ENCODE data around the gene LTC4S.
A peak's percentile ranks its signal among the peaks of the same experiment; 100 is the strongest.

LTC4S gene

DNA sequence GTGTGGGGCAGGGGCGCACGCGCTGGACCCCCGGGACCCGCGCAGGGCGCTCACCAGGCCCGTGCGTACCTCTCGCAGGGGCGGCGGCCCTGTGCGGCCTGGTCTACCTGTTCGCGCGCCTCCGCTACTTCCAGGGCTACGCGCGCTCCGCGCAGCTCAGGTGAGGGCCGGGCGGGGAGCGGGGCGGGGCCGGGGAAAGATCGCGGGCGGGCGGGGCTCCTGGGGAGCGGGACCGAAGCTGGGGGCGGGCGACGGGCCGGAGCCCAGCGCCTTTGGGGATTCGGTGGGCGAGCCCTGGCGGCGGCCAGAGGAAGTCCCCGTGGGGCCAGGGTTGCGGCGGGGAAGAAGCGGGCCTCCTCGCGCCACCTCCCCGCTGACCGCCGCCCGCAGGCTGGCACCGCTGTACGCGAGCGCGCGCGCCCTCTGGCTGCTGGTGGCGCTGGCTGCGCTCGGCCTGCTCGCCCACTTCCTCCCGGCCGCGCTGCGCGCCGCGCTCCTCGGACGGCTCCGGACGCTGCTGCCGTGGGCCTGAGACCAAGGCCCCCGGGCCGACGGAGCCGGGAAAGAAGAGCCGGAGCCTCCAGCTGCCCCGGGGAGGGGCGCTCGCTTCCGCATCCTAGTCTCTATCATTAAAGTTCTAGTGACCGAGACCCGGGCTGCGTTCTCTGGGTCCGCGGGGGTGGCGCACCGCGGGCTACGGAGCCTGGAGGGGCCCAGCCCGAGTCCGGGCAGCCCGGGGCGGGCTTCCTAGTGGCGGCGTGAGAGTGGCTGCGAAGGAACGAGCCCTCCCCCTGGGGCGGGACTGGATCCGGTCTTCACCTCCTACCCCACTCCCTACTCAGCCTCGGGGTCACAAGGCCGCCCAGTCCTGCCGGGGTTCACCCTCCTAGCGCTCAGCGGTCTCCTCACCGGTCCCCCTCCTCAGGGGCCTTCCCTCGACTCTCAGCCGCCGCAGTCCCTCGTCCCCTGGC, 2.4 kb downstream of the LTC4S start:
- DNase-seq (ENCODE audit: low spot score), result peak; percentile 60

DNA sequence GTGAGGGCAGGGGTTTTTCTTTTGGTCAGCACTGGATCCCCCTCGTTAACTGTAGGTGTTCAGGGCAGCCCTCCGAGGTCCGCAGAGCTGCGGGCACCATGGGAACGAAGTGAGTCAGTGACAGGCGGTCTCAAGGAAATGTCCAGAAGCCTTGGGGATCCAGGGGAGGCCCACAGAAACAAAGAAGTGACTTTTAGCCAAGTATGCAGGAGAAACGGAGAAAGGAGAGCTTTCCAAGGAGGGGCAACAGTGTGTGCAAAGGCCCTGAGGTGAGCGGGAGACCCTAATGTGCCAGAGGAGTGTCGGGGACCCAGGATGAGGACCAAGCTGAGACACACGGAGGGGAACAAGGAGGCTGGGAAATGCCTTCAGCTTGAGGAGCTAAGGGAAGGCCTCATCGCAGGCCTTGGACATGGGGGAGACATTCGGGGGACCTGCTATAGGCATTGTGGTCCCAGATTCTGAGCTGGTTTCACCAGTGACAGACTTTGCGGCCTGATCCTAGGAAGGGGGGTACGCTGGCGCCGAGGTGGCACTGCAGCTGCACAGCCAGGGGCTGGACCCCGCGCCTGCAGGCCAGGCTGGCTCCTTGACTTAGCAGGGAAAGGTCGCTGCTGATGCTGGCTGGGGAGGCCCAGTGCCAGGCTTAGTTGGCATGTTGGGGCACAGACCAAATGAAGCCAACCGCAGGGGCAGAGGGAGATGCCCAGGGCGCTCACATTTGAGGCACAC, 3.3 kb downstream of the LTC4S start:
- DNase-seq (ENCODE audit: low spot score), result no peak

DNA sequence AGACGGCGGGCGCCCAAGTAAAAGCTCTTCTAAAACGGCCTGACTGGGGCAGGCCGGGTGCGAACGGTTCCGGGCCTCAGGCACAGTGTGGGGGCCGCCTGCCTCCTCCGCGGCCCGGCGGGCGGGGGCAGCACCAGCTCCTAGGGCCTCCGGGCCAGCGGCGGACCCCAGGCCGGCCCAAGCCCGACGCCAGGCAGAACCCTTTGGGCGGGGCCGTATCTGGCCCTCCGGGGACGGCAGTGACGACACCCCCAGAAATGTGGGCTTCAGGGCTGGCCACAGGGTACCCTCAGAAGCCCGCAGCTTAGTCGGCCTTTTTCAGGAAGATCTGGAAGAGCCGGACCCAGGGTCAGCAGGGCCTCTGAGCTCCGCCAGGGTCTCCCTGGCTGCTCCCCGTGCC, 4.0 kb downstream of the LTC4S start:
- no peak for DNase-seq (ENCODE audit: low spot score)

DNA sequence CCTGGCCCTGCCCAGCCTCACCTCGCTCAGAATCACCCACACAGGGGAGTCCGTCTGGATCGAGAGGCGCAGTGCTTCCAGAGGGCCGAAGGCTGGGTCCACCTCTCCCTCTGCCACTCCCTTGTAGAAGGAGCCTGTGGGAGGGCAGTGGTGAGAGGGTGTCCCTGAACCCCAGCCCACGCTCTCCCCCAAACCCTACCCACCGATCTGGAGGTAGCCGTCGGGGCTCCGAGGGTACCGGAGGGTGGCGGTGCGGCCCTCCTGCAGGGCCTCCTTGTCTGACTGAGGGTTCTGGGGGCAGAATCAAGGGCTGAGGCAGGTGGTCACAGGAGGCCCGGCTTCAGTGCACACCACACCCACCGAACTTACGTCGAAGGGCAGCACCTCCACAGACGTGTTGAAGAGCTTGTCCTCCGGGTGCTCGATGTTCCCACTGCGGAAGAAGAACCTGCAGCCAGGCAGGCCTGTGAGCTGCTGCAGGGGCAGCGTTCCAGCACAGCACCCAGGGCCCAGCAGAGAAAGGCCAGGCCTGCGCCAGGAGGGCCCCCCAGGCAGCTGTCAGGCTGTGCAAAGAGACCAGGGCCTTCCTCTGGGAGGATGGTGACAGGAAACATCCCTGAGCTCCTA, 4.5 kb downstream of the LTC4S start:
- no peak for DNase-seq (ENCODE audit: low spot score)

DNA sequence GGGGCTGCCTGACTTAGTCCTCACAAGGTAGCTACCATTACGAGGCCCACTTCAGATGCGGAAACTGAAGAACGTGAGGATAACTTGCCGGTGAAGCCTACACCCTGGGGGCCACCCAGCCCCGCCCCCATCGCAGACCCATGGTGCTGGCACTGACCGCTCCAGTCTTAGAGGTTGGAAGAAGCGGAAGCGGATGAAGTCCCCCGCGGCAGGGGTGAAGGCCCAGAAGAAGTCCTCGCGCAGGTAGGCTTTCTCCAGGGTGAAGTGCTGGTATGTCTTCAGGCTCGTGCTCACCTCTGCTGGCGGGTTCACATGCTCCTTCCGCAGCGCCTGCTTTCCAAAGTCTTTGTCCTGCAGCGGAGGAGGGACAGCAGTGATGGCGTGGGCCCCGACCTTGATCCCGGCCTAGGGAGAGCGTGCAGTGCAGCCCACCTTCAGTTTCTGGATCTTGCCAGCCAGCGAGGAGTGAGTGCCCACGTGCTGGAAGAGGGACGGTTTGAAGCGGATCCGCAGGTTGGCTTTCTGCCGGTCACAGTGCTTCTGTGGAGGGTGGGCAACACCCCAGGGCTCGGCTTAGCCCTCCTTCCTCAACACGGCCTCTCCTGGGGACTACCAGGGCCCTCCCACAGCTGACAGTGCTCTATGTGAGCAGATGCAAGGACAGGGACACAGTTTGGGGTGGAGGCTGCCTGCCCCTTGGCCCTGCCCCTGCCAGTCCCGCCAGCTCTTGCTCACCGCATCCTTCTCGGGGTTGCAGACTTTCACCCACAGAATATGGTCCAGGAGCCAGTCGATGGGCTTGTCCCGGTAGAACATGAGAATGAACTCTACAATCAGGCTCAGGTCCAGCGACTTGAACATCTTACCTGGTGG, 5.2 kb downstream of the LTC4S start:
- no peak for DNase-seq (ENCODE audit: low spot score)

DNA sequence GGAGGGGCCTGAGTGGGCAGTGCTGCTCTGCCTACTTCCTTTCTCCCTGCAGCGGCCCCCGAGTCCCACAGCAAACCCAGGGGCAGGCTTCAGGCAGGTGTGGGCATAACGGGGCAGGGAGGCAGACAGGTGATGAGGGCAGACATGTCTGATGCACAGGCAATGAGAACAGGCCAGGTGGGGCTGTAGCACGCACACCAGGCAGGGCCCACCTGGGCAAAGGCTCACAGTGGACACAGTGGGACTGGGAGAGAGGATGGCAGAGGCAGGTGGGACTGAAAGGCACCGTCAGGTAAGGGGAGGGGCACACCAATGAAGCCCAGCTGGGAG, 5.8 kb downstream of the LTC4S start:
- DNase-seq (ENCODE audit: low spot score), result no peak

DNA sequence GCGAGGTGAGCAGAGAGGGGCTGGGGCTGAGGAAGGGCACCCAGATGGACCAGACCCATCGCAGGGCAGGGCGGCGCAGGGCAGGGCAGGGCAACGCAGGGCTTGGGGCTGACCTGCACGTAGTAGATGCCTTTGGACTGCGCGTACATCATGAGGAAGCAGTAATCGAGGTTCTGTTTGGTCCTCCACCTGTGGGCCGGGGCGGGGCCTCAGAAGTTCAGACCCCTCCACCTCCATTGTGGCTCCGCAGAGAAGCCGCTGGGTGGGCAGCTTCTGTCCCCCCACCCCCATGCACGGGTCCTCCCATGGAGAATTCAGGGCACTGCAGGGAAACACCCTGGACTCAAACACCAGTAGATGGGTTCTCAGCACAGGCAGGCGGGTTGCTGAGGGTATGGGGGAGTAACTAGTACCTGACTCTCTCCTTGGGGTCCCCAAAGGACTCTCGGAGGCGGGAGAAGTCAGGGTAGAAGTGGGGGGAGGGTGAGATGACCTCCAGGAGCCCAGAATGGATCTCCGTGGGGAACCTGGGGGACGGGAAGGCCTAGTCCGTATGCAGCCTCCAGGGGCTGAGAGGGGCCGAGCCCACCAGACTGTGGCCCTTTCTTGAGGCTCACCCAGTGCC, 6.4 kb downstream of the LTC4S start:
- DNase-seq (ENCODE audit: low spot score), result no peak

DNA sequence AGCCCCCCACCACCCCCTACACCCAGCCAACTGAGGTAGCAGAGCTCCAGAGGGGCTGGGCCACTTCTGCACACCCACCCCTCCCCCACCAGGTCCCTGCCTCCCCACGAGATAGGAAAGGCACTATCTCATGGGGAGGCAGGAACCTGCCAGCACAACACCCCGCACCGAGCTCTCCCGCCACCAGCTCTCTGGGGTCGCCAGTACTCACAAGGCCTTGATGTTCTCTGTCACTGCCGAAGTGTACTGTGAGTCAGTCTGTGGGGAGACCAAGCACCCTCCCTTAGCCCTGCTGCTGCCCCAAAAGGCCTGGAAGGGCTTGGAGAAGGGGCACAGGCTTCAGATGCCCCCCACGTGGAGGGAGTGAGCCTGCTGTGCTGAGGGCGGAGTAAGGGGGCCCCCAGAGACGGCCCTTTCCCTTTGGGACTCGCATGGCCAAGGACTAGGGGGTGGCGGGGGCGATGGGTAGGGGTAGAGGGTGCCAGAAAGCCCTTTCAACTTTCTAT, 7.0 kb downstream of the LTC4S start:
- no peak for DNase-seq (ENCODE audit: low spot score)

DNA sequence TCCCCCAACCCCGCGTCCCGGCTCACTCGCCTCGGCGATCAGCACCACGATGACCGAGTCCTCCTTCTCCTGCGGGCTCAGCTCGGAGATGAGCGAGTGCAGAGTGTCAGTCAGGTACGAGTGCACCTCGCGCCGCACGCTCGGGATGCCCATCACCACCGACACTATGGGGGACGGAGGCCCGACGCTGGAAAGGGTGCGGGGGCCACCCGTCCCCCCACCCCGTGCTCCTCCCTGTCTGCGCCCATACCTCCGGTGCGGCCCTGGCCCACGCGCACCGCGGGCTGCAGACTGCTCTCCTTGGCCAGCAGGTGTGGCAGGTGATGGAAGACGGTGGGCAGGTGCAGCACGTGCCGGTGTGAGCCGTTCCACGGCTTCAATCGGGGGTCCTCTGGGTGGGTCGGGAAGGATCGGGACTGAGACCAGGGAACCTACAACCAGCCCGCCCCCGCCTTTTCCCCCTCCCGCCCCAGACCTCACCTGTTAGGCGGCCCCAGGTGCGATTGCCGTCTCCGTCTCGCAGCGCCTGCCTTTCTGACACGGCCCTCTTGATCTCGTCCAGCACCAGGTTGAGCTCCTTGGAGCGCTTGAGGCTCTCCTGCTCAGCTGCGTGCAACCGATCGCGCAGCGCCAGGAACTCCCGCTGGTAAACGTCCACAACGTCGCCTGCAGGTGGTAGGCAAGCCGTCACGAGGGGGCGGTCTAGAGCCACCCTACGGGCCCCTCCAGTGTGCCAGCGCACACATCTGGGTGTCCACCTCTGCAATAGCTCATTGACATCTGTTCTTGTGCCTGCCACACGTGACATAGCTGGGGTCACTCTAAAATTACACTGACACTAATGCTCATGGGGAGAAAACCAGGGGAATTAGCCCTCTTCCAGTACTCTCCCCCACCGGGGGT, 7.8 kb downstream of the LTC4S start:
- DNase-seq (ENCODE audit: low spot score), result peak; percentile 83

DNA sequence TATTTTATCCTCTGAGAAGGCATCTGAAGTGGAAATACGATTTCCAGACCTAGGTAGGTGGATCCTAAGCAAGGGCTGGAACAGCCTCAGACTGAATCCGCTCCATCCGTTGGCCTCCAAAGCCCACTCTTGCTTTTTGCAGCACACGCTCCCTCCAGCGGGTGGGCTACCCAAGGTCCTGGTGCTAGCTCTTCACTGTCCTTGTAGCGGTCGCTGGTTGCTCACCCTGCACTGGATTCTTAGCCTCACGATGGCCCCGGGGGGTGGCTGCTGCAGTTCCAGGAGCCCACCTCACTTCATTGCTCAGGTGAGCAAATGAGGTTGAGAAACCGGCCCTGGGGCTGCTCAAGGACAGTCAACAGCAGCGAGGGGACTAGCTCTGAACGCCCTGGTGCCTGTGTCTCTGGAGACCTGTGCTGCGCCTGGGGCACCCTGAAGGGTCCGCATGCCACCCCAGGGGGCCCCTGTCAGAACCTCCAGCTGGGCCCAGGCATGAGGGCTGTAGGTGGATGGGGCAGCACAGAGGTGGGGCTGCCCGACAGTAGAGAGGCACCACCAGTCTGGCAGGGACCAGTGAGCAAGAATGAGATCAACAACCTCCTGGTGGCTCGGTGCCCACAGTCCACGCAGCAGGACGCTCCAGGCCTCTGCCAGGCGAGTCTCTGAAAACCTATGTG, 8.6 kb downstream of the LTC4S start:
- DNase-seq (ENCODE audit: low spot score), result no peak

DNA sequence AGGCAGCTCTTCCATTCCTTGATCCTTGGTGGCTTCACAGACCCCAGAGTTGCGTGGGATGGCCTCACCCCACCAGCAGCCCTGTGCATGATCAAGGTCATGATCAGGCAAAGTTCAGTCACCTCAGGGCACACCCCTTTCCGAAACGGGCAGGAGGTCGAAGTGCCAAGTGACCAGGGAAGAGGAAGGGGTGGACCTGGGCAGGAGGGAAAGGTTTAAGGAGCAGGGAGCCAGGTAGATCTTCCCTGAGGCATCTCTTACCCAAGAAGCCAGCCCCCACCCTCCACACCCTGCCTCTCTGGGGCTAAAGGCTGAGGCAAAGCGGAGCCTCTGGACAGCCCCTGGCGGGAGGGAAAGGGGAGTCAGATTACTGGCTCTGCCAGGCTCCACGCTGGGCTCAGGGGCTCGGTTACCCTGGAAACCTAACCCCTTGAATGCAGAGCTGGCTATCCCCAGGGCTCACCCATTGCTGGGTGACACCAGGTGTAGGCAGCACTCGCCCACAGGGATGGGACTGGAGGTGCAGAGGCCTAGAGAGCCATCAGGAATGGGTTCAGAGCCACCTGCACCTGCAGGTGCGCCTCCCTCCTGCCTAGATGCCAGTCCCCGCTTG, 9.3 kb downstream of the LTC4S start:
- no peak for DNase-seq (ENCODE audit: low spot score)

DNA sequence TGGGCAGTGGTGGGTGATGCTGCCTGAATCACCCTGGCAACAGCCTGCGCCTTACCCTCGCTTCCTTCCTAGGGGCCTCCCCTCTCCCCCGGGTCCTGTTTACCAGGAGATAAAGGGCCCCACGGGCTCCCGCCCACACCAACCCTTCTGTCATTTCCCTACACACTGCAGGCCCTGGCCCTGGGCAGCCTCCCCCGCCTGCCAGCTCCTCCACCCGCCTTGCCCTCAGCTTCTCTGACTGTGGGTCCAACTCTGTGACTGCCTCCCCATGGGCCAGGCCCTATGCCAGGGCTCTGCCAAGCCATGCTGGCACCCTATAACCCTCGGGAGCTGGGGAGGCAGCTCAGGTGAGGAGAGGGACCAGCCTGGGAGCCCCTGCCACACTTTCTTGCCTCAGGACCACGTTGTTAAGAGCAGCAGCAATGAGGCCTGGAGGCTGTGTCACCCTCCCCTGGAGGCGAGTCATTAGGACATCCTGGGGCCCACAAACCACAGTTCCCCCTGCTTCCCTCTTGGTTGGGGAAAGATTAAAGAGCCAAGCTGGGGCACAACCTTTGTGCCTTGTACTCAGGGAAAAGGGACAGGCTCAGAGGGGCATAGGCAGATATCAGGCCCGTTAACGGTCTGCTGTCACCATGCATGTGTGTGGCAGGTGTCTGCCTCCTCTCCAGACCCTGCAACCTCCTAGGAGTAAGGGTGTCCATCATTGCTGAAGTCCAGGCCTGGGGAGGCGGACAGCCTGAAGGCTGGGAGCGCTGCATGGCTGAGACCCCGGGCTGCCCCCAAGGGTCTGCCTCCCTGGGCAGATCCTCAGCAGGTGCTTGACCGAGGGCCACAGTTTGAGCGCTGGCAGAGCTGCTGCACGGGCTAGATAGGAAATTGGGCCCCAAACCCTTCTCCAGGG, 10.1 kb downstream of the LTC4S start:
- peak; percentile 36 for DNase-seq (ENCODE audit: low spot score)

DNA sequence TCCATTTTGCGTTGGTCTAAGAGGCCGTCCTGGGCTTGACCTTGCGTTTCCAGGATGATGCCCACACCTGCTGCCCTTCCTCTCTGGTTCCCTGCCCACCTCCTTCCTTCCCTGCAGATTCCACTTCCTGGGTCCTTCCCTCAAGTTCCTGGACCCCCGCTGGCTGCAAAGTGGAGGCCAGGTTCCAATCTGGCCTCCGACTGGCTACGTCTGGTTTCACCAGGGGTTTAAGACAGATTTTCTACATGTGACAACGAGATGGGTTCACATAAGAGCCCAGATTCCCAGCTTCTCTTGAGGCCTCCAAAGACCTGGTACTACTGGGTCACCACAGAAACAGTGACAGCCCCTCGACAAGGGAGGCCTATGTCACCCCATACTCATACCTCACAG, 10.8 kb downstream of the LTC4S start:
- no peak for DNase-seq (ENCODE audit: low spot score)

DNA sequence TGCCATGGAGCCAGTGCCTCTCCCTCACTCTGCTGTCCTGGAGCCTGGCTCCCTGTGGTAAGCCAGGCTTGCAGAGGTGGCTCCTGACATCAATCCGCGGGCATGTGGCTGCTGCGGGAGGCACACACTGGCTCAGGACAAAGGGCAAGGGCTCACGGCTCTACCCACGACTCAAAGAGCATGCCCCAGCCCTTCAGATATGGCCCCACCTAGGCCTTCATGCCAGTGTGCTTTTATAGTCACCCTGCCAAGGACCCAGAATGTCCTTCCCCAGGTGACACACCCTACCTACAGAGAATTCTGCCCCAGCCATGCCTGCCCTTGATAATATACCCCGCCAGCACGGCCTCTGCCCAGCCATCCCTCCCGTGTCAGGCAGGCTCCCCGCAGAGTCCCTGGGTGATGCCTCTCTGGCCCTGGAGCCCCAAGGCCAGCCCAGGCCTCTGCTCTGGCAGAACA, 11.3 kb downstream of the LTC4S start:
- no peak for DNase-seq (ENCODE audit: low spot score)

DNA sequence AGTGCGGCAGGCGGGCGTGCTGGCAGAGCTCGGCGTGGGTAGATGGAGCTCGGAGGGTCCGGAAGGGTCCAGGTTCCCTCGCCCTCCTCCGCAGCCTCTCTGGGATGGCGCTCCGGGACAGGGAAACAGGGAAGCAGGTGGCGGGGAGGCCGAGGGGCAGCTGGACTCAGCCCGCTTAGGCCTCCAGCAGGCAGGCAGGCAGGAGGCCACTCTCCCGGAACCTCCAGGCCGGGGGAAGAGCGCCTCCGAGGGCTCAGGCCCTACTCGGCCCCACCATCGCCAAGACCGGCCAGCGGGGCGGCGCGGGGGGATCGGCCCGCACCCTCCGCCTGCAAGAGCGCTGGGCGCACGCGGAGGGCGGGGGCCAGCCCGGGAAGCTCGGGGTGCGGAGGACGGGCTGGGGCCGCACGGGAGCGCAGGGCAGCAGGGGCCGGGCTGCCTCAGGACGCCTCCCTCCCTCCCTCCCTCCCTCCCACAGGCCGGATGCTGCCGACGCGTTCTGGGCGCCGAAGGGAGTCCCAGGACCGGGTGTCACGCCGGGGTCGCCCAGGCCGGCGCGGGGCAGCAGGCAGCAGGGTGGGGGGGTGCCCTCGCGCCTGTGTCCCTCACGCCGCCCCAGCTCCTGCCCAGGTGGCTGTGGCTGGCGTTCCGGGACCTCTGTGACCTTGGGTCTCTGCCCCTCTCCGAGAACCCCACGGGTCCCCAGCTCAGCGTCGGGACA, 11.9 kb downstream of the LTC4S start:
- DNase-seq (ENCODE audit: low spot score), result no peak

DNA sequence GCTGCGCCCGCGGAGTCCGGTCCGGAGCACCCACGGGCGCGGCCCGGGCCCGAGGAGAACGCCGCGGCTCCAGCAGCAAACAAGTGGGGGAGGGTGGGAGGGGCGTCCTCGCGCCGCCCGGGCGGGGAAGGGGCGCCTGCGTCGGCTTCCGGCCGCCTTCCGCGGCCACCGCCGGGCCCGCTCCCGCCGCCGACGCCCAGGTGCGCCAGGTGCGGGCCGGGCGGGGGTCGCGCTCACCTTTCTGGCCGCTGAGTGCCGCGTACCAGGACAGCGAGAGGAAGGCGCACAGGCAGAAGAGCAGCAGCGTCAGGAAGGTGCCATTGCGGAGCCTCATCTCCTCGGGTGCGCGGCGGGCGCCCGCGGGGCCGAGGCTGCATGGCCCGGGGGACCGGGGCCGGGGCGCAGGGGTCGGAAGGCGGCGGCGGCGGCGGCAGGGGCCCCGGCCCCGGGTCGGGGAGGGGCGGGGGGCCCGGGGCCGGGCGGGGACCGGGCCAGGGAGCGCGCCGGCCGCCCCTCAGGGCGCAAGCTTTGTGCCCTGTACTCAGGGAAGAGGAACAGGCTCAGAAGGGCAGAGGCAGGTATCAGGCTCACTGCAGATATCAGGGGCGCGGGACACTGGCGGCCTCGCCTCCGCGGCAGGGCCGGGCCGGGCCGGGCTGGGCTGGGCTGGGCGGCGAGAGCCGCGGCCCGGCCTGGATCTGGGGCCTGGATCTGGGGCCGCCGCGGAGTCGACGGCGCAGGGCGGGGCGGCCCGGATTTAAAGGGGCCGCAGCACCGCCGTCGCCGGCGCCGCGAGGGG, 12.7 kb downstream of the LTC4S start, which contains the start of gene MGAT4B:
Gene MGAT4B, minus strand, starts transcription at position 617 of the 799 bp plus-strand sequence. Its CDS starts 283 bp downstream, at position 334.
- peak; percentile 56 for DNase-seq (ENCODE audit: low spot score)

Measured in CD4-positive, alpha-beta T cell treated with Interleukin-6 at 100 ng/mL for 8 hours (primary cell).